Measurements from ENCODE around the gene FGF14.

Gene FGF14

DNA sequence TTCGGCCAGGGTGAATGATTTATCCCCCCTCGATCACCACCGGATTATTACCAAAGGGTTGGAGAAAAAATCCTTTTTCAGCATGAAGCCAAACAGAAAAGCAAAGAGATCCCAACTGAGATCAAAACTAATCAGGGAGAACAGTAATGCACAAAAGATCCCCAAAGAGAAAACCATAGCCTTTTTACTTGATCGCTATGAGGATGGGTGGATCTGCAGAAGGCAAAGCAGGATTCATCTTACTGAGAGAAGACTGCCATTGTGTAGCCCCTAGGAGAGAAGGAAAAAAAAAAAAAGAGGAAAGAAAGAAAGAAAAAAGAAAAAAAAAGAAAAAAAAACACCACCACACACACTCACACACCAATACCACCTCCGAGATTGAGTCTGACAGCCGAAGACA lies at the start of gene FGF14:
Gene FGF14, minus strand, starts transcription at position 283 of the 400 bp plus-strand sequence.
- no peak for DNase-seq

DNA sequence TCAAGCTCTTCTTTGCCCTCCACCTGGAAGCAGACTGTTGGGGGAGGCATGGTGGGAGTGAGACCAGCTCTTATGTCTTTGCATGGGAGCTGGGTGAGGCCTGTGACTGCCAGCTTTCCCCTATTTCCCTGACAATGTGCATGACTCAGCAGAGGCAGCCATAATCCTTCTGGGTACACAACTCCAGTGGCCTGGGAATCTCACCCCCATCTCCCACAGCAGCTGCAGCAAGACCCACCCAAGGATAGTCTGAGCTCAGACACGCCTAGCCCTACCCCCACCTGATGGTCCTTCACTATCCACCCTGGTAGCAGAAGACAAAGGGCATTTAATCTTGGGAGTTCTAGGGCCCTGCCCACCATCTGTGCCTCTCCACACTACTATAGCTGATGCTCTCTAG lies 41.4 kb upstream of the FGF14 start:
- DNase-seq, result no peak

DNA sequence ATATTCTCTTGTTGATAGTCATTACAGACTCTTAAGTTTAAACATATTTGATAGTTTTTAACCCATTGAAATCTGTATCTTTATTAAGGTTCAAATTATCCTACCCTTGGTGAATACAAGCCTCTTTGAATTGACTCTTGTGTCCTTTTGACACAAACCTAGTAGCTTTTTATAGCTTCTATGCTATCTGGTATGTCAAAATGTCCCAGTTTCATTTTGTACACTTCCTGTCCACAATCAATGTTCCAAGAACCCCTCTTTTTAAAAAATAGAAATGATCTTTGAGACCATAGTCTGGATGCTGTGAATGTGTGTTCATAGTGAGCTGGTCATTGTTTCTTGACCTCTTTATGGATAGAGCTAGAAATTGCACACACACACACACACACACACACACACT lies 39.2 kb upstream of the FGF14 start:
- no peak for DNase-seq

DNA sequence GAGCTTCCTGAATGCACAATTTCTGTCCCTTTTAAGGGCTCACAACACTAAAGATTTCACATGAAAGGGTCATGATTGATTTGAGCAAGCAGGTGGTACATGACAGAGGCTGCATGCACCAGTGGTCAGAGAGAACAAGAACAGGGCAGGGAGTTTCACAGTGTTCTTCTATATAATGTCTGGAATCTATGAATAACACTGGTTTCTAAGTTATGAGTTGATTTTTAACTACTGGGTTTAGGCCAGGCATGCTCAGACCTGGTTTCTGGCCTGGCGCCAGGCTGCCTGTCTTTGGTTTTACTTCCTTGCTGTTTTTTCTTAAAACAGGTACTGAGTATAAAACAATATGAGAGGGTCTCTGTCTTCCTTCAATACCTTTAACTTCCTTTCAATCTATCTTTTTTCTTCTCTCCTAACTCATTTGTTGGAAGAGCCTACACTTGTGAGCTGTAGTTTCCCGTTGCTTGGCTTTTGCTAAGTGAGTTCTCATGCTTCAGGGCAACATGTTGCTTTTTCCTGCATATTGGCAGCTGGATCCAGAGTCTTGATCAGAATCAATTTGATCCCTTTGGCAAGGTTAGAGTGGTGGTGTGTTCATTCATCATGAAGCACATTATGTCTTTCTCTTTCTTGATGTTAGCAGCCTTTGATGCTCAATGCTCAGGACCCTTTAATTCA lies 38.5 kb upstream of the FGF14 start:
- DNase-seq, result no peak

DNA sequence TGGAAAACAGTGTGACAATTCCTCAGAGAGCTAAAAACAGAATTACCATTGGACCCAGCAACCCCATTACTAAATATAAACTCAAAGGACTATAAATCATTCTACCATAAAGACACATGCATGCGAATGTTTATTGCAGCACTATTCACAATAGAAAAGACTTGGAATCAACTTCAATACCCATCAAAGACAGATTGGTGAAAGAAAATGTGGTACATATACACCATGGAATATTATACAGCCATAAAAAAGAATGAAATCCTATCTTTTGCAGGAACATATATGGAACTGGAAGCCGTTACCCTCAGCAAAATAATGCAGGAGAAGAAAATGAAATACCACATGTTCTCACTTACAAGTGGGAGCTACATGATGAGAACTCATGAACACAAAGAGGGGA lies 20.8 kb upstream of the FGF14 start:
- DNase-seq, result no peak

DNA sequence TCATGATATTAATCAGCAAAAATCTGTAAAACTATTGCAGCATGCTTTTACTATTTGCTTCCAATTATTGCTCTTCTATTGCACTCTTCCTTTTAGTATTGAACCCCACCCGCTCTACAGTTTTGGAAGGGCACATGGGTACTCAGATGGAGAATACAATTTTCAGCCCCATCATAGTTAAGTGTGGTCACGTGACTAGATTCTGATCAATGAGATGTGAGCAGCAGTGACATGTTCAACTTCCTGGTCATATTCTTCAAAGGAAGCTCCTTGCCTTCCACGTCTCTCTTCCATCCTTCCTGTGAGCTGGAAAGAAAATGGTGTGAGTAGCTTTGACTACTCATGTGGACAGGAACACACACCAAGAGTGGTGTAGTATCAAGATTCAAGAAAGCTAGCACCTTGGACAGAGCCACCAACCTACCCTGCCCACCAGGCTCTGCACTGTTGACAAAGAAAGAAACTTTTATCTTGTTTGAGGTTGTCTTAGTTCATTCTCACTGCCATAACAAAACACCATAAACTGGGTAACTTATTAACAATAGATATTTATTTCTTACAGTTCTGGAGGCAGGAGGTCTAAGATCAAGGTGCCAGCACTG lies 3.8 kb upstream of the FGF14 start:
- no peak for DNase-seq

DNA sequence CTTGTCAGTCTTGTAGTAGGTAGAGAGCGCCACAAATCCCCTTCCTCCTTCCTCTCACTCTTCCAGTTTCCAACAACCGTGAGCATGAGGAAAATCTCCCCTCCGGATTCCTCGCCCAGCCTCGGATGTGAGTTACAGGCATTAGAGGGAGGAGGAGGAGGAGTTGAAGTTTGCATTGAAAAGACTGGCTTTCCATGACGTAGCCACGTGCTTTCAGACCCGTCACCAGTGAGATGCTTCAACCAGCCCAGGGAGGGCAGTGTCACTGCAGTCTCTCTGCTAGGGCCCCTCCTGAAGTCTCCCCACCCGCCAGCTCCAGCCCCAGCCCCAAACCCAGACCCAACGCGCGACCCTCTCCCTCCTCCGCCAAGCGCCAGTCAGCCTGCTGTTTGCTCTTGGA lies 442 bp upstream of the FGF14 start:
- no peak for DNase-seq

DNA sequence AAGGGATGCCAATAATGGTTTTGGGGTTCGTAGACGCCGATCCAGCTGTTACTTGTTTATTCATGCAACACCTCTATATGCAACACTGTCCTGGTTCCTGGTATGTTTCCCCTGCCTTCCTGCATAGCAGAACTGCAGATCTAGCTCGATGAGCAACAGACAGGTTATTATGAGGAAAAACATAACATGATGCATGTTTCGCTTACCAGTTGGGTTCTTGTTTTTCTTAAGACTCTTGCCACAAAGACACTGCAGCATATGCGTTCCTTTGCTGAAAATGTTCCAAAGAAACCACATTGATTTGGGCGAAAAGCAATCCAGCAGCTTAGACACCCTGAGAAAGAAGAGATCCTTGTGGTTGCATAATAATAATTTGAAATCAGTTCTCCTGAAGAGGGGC lies 583 bp downstream of the FGF14 start:
- no peak for DNase-seq

DNA sequence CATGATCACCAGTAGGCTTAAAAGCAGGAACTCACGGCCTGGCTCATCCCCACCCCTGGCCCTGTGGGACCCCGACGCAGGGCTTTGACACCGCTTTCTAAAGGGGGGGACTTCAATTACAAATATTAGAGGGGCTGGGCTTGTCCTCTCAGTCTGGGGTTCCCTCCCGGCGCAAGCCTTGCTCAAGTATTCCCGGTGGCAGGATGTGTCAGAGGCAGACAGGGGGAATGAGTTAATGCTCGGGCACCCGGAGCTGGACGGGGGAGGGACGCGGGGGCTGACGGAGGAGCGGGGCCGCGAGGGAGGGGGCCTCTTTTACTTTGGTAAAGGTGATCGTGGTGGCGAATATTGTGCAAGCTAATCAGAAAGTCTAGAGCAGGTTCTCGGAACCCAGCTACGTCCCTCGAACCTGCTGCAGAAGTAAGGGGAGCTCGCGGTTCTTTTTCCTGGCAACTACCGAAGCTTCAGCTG lies 1.1 kb downstream of the FGF14 start:
- no peak for DNase-seq

DNA sequence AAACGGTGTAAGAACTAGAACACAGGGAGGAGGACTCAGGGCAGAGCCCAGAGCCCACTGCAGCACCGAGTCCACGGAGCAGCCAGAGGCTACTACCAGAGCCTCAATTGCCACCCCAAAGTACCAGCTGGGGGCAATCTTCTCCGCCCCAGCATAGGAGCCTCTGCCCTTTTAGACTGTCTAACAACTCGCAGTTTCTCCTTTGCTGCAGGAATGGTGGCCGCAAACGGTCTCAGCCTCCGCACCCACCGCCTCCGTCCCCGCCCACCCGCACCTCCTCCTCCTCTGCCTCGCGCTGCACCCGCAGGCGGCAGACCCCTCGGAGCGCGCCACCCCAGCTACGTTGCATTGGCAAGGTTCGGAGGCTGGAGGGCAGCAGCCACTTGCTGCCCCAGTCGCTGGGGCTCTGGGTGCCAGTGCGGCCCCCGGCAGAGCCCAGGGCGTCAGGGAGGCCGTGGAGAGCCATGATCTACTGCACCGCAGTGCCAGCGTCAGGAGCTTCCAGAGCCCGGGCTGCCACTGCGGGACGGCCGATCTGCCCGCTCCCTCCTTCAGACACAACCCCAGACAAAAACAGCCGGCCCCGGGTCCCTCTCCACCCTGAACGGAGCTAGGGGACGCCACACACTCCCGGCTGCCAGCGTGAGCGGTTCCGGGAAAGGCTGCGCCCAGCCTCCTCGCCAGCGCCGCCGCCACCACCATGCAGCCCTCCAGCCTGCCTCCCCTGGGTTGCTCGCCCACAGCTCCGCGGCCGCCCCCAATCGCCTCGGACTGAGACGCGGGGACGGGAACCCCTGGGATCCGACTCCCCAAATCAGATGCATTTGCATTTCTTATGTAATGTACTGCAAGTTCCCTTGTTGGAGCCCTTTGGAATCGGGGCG lies 1.8 kb downstream of the FGF14 start:
- DNase-seq, result no peak

DNA sequence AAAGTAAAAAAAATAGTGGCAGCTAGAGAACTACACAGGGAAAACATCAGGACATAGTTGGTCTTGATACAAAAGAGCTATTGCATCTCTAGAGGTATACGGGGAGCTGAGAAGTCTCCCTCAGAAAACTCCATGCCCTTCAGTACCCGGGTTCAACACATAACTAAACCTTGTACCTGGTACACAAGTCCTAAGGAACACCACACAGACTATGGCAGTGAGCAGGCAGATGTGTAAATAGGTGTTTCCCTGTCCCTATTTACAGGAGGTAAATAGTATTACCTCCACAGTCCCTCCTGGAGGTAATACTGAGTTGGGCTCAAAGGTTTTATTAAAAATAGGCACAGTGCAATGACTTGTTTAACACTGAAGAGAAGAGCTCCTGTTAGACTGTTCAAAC lies 5.9 kb downstream of the FGF14 start:
- DNase-seq, result no peak

DNA sequence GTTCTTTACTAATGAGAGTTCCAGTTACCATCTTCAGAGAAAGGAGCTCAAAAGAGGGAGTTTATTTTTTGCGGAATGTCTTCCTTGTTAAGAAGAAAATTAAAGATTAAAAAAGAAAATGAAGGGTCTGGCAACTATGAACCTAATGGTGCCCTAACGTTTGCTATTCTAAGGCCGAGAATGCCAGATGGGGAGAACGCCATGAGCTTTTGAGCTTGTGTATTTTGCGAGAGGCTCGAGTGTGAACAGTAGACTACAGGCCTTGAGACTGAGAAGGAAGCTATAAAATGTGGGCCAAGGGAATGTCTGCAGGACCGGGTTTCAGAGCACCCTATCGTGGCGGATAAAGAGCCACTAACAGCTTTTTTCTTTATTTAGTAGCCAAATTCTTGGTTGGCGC lies 6.7 kb downstream of the FGF14 start:
- no peak for DNase-seq

DNA sequence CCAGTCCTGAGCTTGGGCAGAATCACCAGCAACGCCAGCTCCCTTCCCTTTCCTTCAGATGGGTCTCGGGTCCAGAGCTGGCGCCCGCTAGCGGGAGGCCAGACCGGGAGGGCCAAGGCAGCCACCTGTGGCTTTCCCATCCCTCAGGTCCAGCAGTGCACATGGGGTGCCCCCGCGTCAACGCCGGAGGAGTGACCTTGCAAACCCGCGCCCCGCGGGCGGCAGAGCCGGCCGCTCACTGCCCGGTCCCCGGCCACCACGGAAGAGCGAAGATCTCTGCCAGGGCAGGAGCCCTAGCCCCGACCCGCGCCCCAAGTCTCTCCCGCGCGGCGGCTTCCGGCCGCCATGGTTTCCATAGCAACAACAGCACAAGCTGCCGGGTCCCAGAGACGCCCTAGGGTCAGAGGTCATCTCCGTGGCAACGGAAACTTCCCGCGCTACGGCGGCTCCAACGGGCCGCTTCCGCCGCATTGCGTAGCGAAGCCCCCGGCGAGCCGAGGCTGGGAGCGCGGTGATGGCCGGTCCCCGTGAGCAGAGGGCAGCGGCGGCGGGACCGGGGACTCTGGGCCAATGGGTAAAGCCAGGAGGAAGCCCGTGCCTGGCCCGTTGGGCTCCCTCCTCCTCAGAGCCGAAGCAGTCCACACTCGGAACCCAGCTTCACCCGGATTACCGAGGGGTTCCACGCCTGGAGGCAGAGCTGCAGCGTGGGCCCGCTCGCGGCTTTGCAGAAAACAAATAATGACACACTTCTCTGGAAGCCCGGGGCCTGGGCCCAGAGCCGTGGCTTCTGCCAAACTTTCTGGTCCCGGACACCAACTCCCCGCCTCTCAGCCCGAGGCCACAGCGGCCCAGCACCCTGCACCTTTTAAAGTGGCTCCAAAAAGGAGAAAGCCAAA lies 7.4 kb downstream of the FGF14 start:
- peak; percentile 65 for DNase-seq

DNA sequence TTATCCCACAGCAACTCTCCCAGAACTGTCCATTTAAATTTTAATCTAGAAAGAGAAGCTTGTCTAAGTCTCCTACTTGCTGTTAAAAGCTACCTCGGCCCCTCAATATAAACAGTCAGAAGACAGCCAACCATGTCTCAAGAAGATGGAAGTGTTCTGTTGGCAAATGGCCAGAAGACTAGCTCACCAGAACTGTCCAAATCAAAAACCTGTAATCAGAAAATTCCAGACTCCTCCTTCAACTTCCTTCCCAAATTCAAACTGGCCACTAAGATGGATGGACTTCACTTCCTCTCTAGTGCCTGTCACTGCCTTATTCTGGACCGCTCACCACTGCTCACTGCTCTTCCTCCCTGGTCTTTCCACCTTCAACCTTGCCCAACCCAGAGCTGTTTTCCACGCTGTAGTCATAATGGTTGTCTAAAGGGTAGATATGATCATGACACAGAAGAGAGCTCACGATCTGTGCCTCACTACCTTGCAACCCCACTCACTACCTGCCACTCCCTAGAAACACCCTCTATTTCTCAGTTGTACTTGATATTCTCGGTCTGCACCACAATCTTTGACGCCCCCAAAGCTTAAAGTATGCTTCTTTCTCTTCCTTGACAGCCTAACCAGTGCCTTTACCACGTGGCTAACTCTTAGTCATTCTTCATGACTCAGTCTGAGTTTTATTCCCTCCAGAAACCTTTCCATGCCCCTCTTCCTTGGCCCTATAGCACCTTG lies 9.2 kb downstream of the FGF14 start:
- no peak for DNase-seq

DNA sequence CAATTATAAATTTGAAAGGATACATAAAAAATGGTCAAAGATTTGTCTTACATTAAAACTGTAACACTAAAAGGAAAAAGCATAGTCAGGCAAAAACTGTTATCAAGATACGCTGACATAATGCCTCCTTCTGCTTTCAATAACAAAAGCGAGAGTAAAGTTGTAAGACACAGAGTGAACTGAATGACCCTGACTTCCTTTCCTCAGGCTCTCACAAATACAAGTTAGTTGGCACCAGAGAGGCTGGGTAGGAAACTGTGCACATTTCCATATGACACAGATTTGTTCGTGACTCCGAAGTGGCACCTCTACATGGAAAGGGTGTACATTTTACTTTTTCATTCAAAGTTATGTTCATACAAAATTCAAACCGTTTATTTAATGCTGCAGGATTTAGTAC lies 15.4 kb downstream of the FGF14 start:
- no peak for DNase-seq

DNA sequence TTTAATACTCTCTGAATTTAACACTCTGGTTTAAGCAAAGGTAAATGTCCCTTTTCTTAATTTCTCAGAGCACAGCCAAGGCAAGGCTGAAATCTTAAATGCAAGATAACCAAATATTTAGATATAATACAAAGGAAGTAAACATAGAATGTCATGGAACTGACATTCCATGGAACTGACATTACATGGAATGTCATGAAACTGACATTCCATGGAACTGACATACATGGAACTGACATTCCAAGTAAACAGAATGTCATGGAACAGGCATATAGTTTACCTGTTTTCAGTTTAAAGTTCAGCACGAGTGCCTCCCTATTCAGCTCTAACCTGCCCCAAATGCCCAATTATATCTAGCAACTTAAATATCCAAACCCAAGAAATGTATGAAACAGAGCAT lies 21.8 kb downstream of the FGF14 start:
- DNase-seq, result no peak

DNA sequence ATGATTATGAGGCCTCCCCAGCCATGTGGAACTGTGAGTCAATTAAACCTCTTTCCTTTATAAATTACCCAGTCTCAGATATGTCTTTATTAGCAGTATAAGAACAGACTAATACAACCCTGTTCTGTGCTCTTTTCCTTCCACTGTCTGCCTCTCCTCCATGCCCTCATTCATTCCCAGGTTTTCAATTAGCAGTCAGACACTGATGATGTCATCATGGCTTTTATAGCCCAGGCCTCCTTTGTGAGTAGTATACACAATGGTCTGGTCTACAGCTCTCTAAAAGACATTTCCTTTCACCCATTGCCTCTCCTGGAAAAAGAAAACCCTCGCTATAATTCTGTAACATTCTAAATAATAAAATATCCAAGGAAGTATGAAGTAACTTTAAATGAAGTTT lies 25.5 kb downstream of the FGF14 start:
- DNase-seq, result no peak

DNA sequence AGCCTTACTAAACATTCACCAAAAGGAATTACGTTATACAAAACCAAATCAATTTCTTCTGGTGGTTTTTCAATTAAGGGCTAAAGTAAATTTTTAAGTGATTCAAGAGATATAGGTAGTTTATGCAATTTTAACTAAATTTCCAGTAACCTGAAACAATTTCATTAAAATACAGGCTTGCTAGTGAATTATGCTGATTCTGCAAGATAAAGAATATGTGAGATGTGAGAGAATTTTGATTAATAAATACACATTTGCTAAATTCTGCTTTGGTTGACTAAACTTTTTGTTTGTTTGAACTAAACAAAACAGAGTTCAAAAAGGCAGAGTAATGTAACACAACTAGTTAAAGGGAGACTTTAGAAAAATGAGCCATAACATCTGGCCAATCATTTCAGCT lies 27.1 kb downstream of the FGF14 start:
- no peak for DNase-seq

DNA sequence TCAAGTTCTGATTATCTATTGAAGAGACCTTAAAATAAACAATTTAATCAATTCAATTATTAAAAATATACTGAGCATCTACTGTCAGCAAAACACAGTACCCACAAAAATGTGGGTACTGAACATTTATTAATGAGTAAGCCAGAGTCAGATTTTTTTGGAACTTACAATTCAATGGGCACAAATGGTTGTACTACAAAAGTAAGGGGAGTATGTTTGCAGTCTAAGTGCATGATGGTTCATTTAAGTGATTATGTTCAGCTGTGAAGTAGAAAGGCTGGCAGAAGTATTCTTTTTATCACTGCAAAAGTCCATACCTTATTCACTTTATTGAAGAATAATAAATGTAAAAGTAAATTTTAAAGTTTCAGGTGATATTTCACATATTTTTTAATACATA lies 27.6 kb downstream of the FGF14 start:
- no peak for DNase-seq

DNA sequence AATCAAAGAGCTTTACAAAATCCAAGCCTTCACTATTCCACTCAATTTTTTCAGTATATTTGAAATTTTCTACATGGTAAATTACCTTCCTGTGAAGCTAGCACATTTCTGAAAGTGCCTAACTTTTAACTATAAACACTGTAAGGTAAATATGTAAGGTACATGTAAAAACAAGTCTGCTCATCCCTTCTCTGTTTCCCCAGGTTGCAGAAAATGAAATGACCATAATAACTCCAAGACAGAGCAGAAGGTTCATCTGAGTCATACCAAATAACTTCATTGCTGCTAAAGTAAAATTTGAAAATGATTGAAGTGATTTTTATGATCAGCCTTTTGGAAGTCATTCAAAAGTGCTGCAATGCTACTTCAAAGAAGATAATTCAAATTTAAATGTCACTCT lies 28.6 kb downstream of the FGF14 start:
- DNase-seq, result no peak

DNA sequence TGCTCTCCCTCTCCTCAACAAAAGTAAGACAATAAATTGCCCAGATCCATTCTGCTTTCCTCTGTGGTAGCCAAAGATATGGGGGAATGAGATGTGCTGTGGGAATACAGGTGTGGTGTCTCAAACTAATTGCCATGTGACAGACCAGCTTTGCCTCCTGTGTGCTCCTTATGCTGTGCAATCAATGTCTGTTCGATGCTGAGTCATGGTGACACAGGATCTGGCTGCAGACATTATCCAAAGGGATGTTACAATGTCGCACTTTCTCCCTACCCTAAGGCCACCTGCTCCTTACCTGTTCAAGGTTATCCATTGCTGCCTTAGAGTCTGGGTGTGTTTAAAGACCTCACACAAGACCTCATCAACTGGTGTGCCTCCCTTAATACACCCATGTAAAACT lies 32.5 kb downstream of the FGF14 start:
- no peak for DNase-seq

DNA sequence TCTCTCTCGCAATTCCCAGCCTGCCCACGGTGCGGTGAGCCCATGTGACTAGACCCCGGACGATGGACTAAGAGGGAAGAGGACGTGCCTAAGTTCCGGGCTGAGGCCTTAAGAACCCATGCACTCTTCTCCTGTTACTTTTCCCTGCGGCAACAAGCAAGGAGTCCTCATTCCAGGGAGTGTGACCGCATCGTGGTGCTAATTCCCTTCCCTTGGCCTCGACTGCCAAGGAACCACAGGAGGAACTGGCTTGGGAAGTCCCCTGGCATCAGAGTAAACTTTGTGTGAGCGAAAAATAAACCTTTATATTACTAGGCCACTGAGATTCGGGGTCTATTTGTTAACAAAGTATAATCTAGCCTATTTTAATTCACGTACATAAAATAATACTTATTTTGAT lies 34.0 kb downstream of the FGF14 start:
- no peak for DNase-seq

Data from T1000 (cell line).